HG03060 (cell line): ENCODE measurements around the gene ASIC4.

Experiments used
- ATAC-seq: cut with Tn5 transposase; IDR thresholded peaks from one replicate; pipeline ENCODE4 v1.9.1; 2021; ENCODE audit warnings: low read depth, moderate number of reproducible peaks; ENCODE audit not compliant: unreplicated experiment

The ASIC4 gene

GRCh38 chr2:219513787-219514186, 495 bp upstream of the ASIC4 start:
- no peak for ATAC-seq

GRCh38 chr2:219514836-219515235, 554 bp downstream of the ASIC4 start:
- no peak for ATAC-seq

GRCh38 chr2:219515874-219516629, 1.8 kb downstream of the ASIC4 start:
- no peak for ATAC-seq

GRCh38 chr2:219516888-219517287, 2.6 kb downstream of the ASIC4 start:
- no peak for ATAC-seq

GRCh38 chr2:219517954-219518778, 3.9 kb downstream of the ASIC4 start:
- no peak for ATAC-seq

- ATAC-seq, result no peak
These were observed 5.2 kb downstream of the ASIC4 start for GRCh38 chr2:219519526-219519916.

- ATAC-seq, result no peak
These were observed 5.8 kb downstream of the ASIC4 start for GRCh38 chr2:219520079-219520478.

GRCh38 chr2:219521066-219521880, 7.0 kb downstream of the ASIC4 start:
- no peak for ATAC-seq

- ATAC-seq, result no peak
These were observed 8.1 kb downstream of the ASIC4 start for GRCh38 chr2:219522111-219523030.

GRCh38 chr2:219523031-219523671, 8.9 kb downstream of the ASIC4 start:
- no peak for ATAC-seq

GRCh38 chr2:219524817-219525216, 10.5 kb downstream of the ASIC4 start:
- no peak for ATAC-seq

GRCh38 chr2:219525533-219526232, 11.4 kb downstream of the ASIC4 start:
- ATAC-seq, result no peak

- no peak for ATAC-seq
These were observed 12.2 kb downstream of the ASIC4 start for GRCh38 chr2:219526320-219527075.

- ATAC-seq, result no peak
These were observed 12.8 kb downstream of the ASIC4 start for GRCh38 chr2:219527076-219527394.

GRCh38 chr2:219527472-219527871, 13.2 kb downstream of the ASIC4 start:
- no peak for ATAC-seq

GRCh38 chr2:219530048-219530963, 16.0 kb downstream of the ASIC4 start:
- peak; percentile 63 for ATAC-seq

- no peak for ATAC-seq
These were observed 17.5 kb downstream of the ASIC4 start for GRCh38 chr2:219531639-219532377.
